B cell (primary cell): Measurements from ENCODE around the gene CDK2. TPM values are rescaled to one million over a fixed set of nuclear protein-coding genes. Genes with fewer than 3 reads are reported as not detected.

Experiments
- ATAC-seq: fragments of 200-7000 bp; cut with Tn5 transposase; one replicate; pipeline ENCODE4 v1.10.0; 2021; ENCODE audit warnings: low read depth, mild to moderate bottlenecking, moderate number of reproducible peaks, moderate library complexity
- CTCF ChIA-PET: fragments of 350-600 bp; sonication (Branson Sonifier 250); formaldehyde crosslinking; loops from one replicate; lab custom pipeline; 2021; ENCODE audit warnings: antibody characterized with exemption, inconsistent platforms; lab: Charles Lee
- POLR2A ChIA-PET: fragments of 350-600 bp; sonication (Branson Sonifier 250); formaldehyde crosslinking; loops from one replicate; lab custom pipeline; 2021; ENCODE audit warnings: antibody characterized with exemption; lab: Charles Lee
- DNase-seq: peaks from one replicate; pipeline ENCODE4 v3.0.0; 2013
- H2AFZ ChIP-seq: 2 replicates; pipeline ENCODE4 v1.6.1; 2012; ENCODE audit warnings: mild to moderate bottlenecking, low read depth, low read length; ENCODE audit not compliant: insufficient read depth, poor library complexity, severe bottlenecking
- H3K27ac ChIP-seq, 2 donors: 1 replicate in 1 of 2; 2 replicates in 1 of 2; pipeline ENCODE4 v1.5.1; 2012 to 2013; ENCODE audit warnings: low read length in 2 of 2, mild to moderate bottlenecking in 2 of 2, moderate library complexity in 1 of 2
- H3K27me3 ChIP-seq, 4 experiments: fragments of 200-600 bp in 1 of 4; sonication (generic) in 1 of 4; replicated peaks in 1 of 4; 1 replicate in 2 of 4; 2 replicates in 2 of 4; pipeline versions ENCODE4 v1.6.1 to v1.7.0; 2013 to 2016; ENCODE audit warnings: low read length in 3 of 4, mild to moderate bottlenecking in 2 of 4, mixed read lengths in 1 of 4, moderate library complexity in 1 of 4; ENCODE audit not compliant: insufficient read depth in 4 of 4, control insufficient read depth in 3 of 4; ENCODE audit errors: control extremely low read depth in 1 of 4
- H3K36me3 ChIP-seq, 2 experiments: replicated peaks in 1 of 2; 1 replicate in 1 of 2; 2 replicates in 1 of 2; pipeline versions ENCODE4 v1.6.1 to v1.7.1; 2013; ENCODE audit warnings: low read length in 1 of 2; ENCODE audit not compliant: insufficient read depth in 2 of 2, control insufficient read depth in 1 of 2; ENCODE audit errors: control extremely low read depth in 1 of 2, extremely low read depth in 1 of 2
- H3K4me1 ChIP-seq, 2 donors: fragments of 200-600 bp in 1 of 2; sonication (generic) in 1 of 2; 1 replicate in 1 of 2; 2 replicates in 1 of 2; pipeline versions ENCODE4 v1.5.1 to v1.6.1; 2013 to 2017; ENCODE audit warnings: low read length in 2 of 2; ENCODE audit not compliant: control insufficient read depth in 2 of 2, insufficient read depth in 2 of 2
- H3K4me2 ChIP-seq: replicated peaks from 2 replicates; pipeline ENCODE3; 2012; ENCODE audit warnings: mild to moderate bottlenecking, low read depth, low read length; ENCODE audit not compliant: poor library complexity, severe bottlenecking
- H3K4me3 ChIP-seq, 5 experiments: fragments of 200-600 bp in 1 of 5; sonication (generic) in 1 of 5; 1 replicate in 3 of 5; 2 replicates in 2 of 5; pipeline versions ENCODE4 v1.5.1 to v1.7.0; 2011 to 2016; ENCODE audit warnings: low read length in 4 of 5, mild to moderate bottlenecking in 4 of 5, low read depth in 2 of 5, control low read depth in 1 of 5, moderate library complexity in 1 of 5; ENCODE audit not compliant: insufficient read depth in 1 of 5; ENCODE audit errors: control extremely low read depth in 1 of 5, extremely low read depth in 1 of 5
- H3K79me2 ChIP-seq: fragments of 200-600 bp; sonication (generic); one replicate; pipeline ENCODE4 v1.6.0; 2016; ENCODE audit warnings: low read length; ENCODE audit not compliant: control insufficient read depth, insufficient read depth
- H3K9ac ChIP-seq: fragments of 200-600 bp; sonication (generic); 2 replicates; pipeline ENCODE4 v1.6.1; 2017; ENCODE audit warnings: mild to moderate bottlenecking, low read length, moderate library complexity
- H3K9me3 ChIP-seq, 3 donors: one replicate each; pipeline versions ENCODE4 v1.6.1 to v1.7.1; 2013; ENCODE audit warnings: low read length in 2 of 3; ENCODE audit not compliant: control insufficient read depth in 2 of 3, insufficient read depth in 1 of 3; ENCODE audit errors: control extremely low read depth in 1 of 3
- H4K20me1 ChIP-seq: 2 replicates; pipeline ENCODE4 v1.6.0; 2012; ENCODE audit warnings: mild to moderate bottlenecking, low read length; ENCODE audit not compliant: insufficient read depth, control insufficient read depth, poor library complexity, severe bottlenecking
- H3K27ac Mint-ChIP-seq: one replicate; pipeline ENCODE4 v1.8.0; 2021; ENCODE audit warnings: mixed read lengths
- H3K27me3 Mint-ChIP-seq: one replicate; pipeline ENCODE4 v1.8.0; 2021; ENCODE audit warnings: mixed read lengths
- H3K4me1 Mint-ChIP-seq: one replicate; pipeline ENCODE4 v1.8.0; 2021; ENCODE audit warnings: mixed read lengths
- H3K4me3 Mint-ChIP-seq: one replicate; pipeline ENCODE4 v1.8.0; 2021; ENCODE audit warnings: mixed read lengths
- H3K9me3 Mint-ChIP-seq: one replicate; pipeline ENCODE4 v1.8.0; 2022; ENCODE audit warnings: mixed read lengths; ENCODE audit not compliant: insufficient read depth
- CTCF ChIP-seq: fragments of 200-600 bp; IDR thresholded peaks from one replicate; pipeline ENCODE4 v1.8.0; 2022; ENCODE audit warnings: antibody characterized with exemption, mild to moderate bottlenecking
- EZH2 ChIP-seq: IDR thresholded peaks from 2 replicates; pipeline ENCODE4 v1.6.1; 2012; ENCODE audit warnings: borderline replicate concordance, low read depth, mild to moderate bottlenecking, moderate library complexity, low read length; ENCODE audit not compliant: insufficient read depth, poor library complexity, severe bottlenecking
- WGBS: methylation state at CpG from one replicate; pipeline ENCODE4 v1.1.5; 2013; ENCODE audit warnings: missing lambda C conversion rate; ENCODE audit not compliant: insufficient coverage; 5-methylcytosine and 5-hydroxymethylcytosine counted together
- intact Hi-C: fragments of 100-400 bp; cut with micrococcal nuclease; formaldehyde crosslinking; loops from one replicate; pipeline ENCODE4 v1.10.0; 2022
- polyA plus RNA-seq: library from polyadenylated mRNA; depleted of rRNA; stranded (reverse); fragments of >200 nt; gene quantifications from 2 replicates; pipeline ENCODE4 v1.2.3, GENCODE V29; 2012
- total RNA-seq, 2 donors: library from RNA; stranded (reverse); fragments of 120-200 nt in 1 of 2; gene quantifications; 1 replicate in 1 of 2; 2 replicates in 1 of 2; pipeline versions ENCODE4 v1.2.3 to v1.2.4, GENCODE V29; 2013 to 2022

CDK2 gene
- total and polyA plus RNA-seq, 2 donors (not counting 1 experiment from before 2014, with no cell fraction given): 10.8 to 32.8 TPM

- no peaks in the 10 kb centered on the region for H3K9me3 ChIP-seq
- H3K27me3 ChIP-seq: no peaks in the 10 kb centered on the region
- Mint-ChIP-seq H3K4me3 (peak overlapping the region; percentile 94), H3K27ac (peak overlapping the region; percentile 97), H3K9me3 (no peaks in the 10 kb centered on the region), H3K4me1 (peaks cover 50% of the 10 kb centered on the region), H3K27me3 (no peaks in the 10 kb centered on the region)
- H3K9ac ChIP-seq: peak overlapping the region; percentile 98
- peak overlapping the region; percentile 92 for H2AFZ ChIP-seq
- DNase-seq (peak; percentile 23), ATAC-seq (no peak)
- H3K27ac ChIP-seq: peak overlapping the region; percentile 67 to 92
- peaks cover 4% of the 10 kb centered on the region for H4K20me1 ChIP-seq
- CTCF ChIA-PET: interaction anchor here (0.6 to 10.3 kb wide), 21 partner anchors 9 to 235 kb away, joined by 3 to 155 read pairs (median 5); partner anchors contain the start of genes DNAJC14, ORMDL2, RAB5B and SARNP
- intact Hi-C loops: loop anchor here (1.0 to 10.0 kb wide), 7 partner anchors 14 to 761 kb away; partner anchors contain the start of genes BLOC1S1, PA2G4, PTGES3 and RPL41
- POLR2A ChIA-PET: interaction anchor here (0.6 to 3.6 kb wide), 8 partner anchors 30 to 530 kb away, joined by 3 to 25 read pairs (median 5); partner anchors contain the start of genes DNAJC14 and RAB5B
- H3K79me2 ChIP-seq: peaks cover 51% of the 10 kb centered on the region
- H3K4me2 ChIP-seq: peak overlapping the region; percentile 88
- peak overlapping the region; percentile 88 to 100 (median 98) for H3K4me3 ChIP-seq
- peaks cover 1 to 24% of the 10 kb centered on the region in 2 experiments for H3K36me3 ChIP-seq
- 0% methylated on average over 3 of the region's 10 CpGs for WGBS
- H3K4me1 ChIP-seq: peaks cover 31 to 40% of the 10 kb centered on the region in 2 donors
- TF ChIP-seq EZH2 (no peak), CTCF (no peak)
These were observed 40.5 kb upstream of the CDK2 start for GRCh38 chr12:55925870-55926737.
